GM19099 (cell line): ENCODE data around the gene CFAP92.

Experiments
- POLR2A ChIP-seq: IDR thresholded peaks from 3 replicates; pipeline ENCODE4 v1.6.1; 2011; ENCODE audit warnings: low read depth; ENCODE audit not compliant: insufficient read length; ENCODE audit errors: extremely low read depth

Gene CFAP92

GRCh38 chr3:129001101-129001805 lies 7.4 kb upstream of the CFAP92 start, which contains the start of gene EFCC1:
Gene EFCC1 (plus strand): TSS chr3:129001304. CDS start chr3:129001629, 325 bp downstream.
- TF ChIP-seq POLR2A = no peak

- TF ChIP-seq POLR2A = no peak
Measured at GRCh38 chr3:129000742-129001100, 6.8 kb upstream of the CFAP92 start.

- TF ChIP-seq POLR2A = no peak
Measured at GRCh38 chr3:128999102-128999501, 5.2 kb upstream of the CFAP92 start.

- TF ChIP-seq POLR2A = no peak
Measured at GRCh38 chr3:128998561-128998960, 4.7 kb upstream of the CFAP92 start.

GRCh38 chr3:128997486-128998133 lies 3.7 kb upstream of the CFAP92 start:
- TF ChIP-seq POLR2A = no peak

- no peak for TF ChIP-seq POLR2A
Measured at GRCh38 chr3:128996726-128997125, 2.9 kb upstream of the CFAP92 start.

- TF ChIP-seq POLR2A = no peak
Measured at GRCh38 chr3:128996200-128996599, 2.3 kb upstream of the CFAP92 start.

GRCh38 chr3:128995737-128996136 lies 1.9 kb upstream of the CFAP92 start:
- no peak for TF ChIP-seq POLR2A

- TF ChIP-seq POLR2A = no peak
Measured at GRCh38 chr3:128994581-128995546, 988 bp upstream of the CFAP92 start.

- no peak for TF ChIP-seq POLR2A
Measured at GRCh38 chr3:128994173-128994512, 267 bp upstream of the CFAP92 start.

- TF ChIP-seq POLR2A = no peak
Measured at GRCh38 chr3:128992926-128993460, 883 bp downstream of the CFAP92 start.

GRCh38 chr3:128991355-128991895 lies 2.5 kb downstream of the CFAP92 start:
- no peak for TF ChIP-seq POLR2A

- TF ChIP-seq POLR2A = no peak
Measured at GRCh38 chr3:128988286-128988685, 5.6 kb downstream of the CFAP92 start.

GRCh38 chr3:128987302-128988100 lies 6.4 kb downstream of the CFAP92 start:
- no peak for TF ChIP-seq POLR2A

- TF ChIP-seq POLR2A = no peak
Measured at GRCh38 chr3:128984596-128984995, 9.3 kb downstream of the CFAP92 start.
